Nucleus accumbens (tissue), 56 donors: ENCODE measurements around the gene ZRANB3.
"Not testable (repeated sequence)": the region's sequence is repeated elsewhere in the genome, so short reads cannot be mapped to it uniquely, and the experiment has no call there.

ENCODE experiments used
- DNase-seq, 56 donors: peaks; one replicate each; lab custom pipeline; 2025; lab: John Stamatoyannopoulos, UW

The ZRANB3 gene

DNA sequence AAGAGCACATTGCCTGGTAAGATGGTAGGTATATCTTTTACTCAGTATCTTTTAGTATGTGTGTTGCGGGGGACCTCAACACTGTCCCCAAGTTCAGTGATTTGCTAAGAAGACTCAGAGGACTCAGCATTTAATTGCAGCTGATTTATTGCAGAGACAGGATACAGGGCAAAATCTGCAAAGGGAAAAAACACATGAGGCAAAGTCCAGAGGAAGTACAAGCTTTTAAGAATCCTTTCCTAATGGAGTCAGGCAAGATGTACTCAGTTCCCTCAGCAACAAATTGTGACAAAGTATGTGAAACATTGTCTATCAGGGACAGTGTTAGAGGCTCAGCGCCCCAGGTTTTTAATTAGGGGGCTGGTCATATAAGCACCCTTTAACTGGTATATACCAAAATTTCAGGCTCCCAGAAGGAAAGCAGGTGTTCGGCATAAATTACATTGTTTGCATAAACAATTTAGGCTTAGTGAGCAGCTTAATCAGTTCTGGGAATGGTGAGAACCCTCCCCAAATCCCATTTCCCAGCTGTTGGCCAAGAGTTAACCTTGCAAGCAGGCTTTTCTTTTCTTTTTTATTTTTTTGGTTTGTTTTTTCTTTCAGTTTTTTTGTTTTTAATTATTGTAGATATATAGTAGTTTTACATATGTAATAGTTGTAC, 437.2 kb downstream of the ZRANB3 start:
- DNase-seq: no peak

GRCh38 chr2:135093193-135093592, 437.8 kb downstream of the ZRANB3 start:
- no peak for DNase-seq

DNA sequence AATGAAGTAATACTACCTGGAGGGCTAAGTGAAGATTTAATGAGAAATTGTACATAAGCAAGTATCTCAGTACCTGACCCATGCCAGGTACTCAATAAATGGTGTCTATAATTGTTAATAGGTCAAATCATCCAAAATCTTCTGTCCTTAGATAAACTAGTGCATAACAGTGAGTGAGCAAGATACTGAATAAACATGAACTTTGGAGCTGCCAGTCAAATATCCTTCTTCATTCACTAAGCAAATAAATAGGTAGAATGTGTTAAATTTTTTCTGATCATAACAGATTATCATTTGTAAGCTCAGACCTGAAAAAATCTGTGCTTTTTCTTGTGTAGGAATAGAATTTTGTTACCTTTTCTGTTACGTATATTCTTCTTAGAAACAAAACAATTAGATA, 439.3 kb downstream of the ZRANB3 start:
- no peak for DNase-seq

DNA sequence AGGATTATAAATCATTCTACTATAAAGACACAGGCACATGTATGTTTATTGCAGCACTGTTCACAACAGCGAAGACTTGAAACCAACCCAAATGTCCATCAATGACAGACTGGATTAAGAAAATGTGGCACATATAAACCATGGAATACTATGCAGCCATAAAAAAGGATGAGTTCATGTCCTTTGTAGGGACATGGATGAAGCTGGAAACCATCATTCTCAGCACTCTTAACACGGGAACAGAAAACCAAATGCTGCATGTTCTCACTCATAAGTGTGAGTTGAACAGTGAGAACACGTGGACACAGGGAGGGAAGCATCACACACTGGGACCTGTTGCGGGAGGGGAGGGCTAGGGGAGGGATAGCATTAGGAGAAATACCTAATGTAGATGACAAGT, 441.4 kb downstream of the ZRANB3 start:
- not testable (repeated sequence) for DNase-seq
